ENCODE data around the gene NELL2.

Gene NELL2

GRCh38 chr12:44709166-44709565 is 166.9 kb downstream of the NELL2 start:
- DNase-seq (ENCODE audit: extremely low spot score), result no peak
- no peak for TF ChIP-seq BHLHE40 (IDR thresholded peaks at IDR 0.05; ENCODE audit: borderline replicate concordance)
- TF ChIP-seq ARNT (IDR thresholded peaks at IDR 0.05), result no peak
- TF ChIP-seq HDGF (IDR thresholded peaks at IDR 0.05; ENCODE audit: borderline replicate concordance), result no peak
- no peak for TF ChIP-seq FOXM1 (IDR thresholded peaks at IDR 0.05; ENCODE audit: borderline replicate concordance)
- TF ChIP-seq PKNOX1 (IDR thresholded peaks at IDR 0.05), result no peak
- CTCF ChIA-PET, result no interaction called here
- POLR2A ChIA-PET, result no interaction called here

- ChIA-PET POLR2A (no interaction called here), CTCF (no interaction called here)
- no peak for DNase-seq (ENCODE audit: extremely low spot score)
- TF ChIP-seq FOXM1 (IDR thresholded peaks at IDR 0.05; ENCODE audit: borderline replicate concordance) (no peak), PKNOX1 (IDR thresholded peaks at IDR 0.05) (no peak), ELF4 (IDR thresholded peaks at IDR 0.05) (no peak), ARNT (IDR thresholded peaks at IDR 0.05) (no peak), FOXK2 (IDR thresholded peaks at IDR 0.05) (no peak), L3MBTL2 (conservative IDR thresholded peaks at IDR 0.05) (no peak)
Measured at GRCh38 chr12:44708218-44708617, 167.9 kb downstream of the NELL2 start.

- CTCF ChIA-PET, result no interaction called here
- no peak for DNase-seq (ENCODE audit: extremely low spot score)
- POLR2A ChIA-PET, result no interaction called here
Measured at GRCh38 chr12:44703182-44703910, 172.8 kb downstream of the NELL2 start.

GRCh38 chr12:44697511-44697910 is 178.6 kb downstream of the NELL2 start:
- ChIA-PET CTCF (no interaction called here), POLR2A (no interaction called here)
- TF ChIP-seq CTBP1 (IDR thresholded peaks at IDR 0.05; ENCODE audit: borderline replicate concordance) (no peak), ARNT (IDR thresholded peaks at IDR 0.05) (no peak), BHLHE40 (IDR thresholded peaks at IDR 0.05; ENCODE audit: borderline replicate concordance) (no peak), TARDBP (IDR thresholded peaks at IDR 0.05) (no peak), SUZ12 (IDR thresholded peaks at IDR 0.05) (no peak), LEF1 (IDR thresholded peaks at IDR 0.05; ENCODE audit: borderline replicate concordance) (no peak), L3MBTL2 (conservative IDR thresholded peaks at IDR 0.05) (no peak), FOXM1 (IDR thresholded peaks at IDR 0.05; ENCODE audit: borderline replicate concordance) (no peak), PKNOX1 (IDR thresholded peaks at IDR 0.05) (no peak), ZNF384 (IDR thresholded peaks at IDR 0.05) (no peak), FOXK2 (IDR thresholded peaks at IDR 0.05) (no peak), NFRKB (IDR thresholded peaks at IDR 0.05) (no peak)
- DNase-seq (ENCODE audit: extremely low spot score), result no peak

More at GRCh38 chr12:44703182-44703910, 172.8 kb downstream of the NELL2 start:
- TF ChIP-seq FOXK2 (IDR thresholded peaks at IDR 0.05) (no peak), ELF4 (IDR thresholded peaks at IDR 0.05) (no peak), ARNT (IDR thresholded peaks at IDR 0.05) (no peak), SUZ12 (IDR thresholded peaks at IDR 0.05) (no peak), CTBP1 (IDR thresholded peaks at IDR 0.05; ENCODE audit: borderline replicate concordance) (no peak), PKNOX1 (IDR thresholded peaks at IDR 0.05) (no peak), FOXM1 (IDR thresholded peaks at IDR 0.05; ENCODE audit: borderline replicate concordance) (no peak), HDGF (IDR thresholded peaks at IDR 0.05; ENCODE audit: borderline replicate concordance) (no peak), L3MBTL2 (conservative IDR thresholded peaks at IDR 0.05) (no peak), BHLHE40 (IDR thresholded peaks at IDR 0.05; ENCODE audit: borderline replicate concordance) (no peak), NFRKB (IDR thresholded peaks at IDR 0.05) (no peak), SP1 (IDR thresholded peaks at IDR 0.05) (no peak), LEF1 (IDR thresholded peaks at IDR 0.05; ENCODE audit: borderline replicate concordance) (no peak), TARDBP (IDR thresholded peaks at IDR 0.05) (no peak), ZNF384 (IDR thresholded peaks at IDR 0.05) (no peak), FOXA1 (IDR thresholded peaks at IDR 0.05) (no peak)

- TF ChIP-seq L3MBTL2 (conservative IDR thresholded peaks at IDR 0.05) (no peak), SP1 (IDR thresholded peaks at IDR 0.05) (no peak), BHLHE40 (IDR thresholded peaks at IDR 0.05; ENCODE audit: borderline replicate concordance) (no peak), CTBP1 (IDR thresholded peaks at IDR 0.05; ENCODE audit: borderline replicate concordance) (no peak), FOXA1 (IDR thresholded peaks at IDR 0.05) (no peak), PKNOX1 (IDR thresholded peaks at IDR 0.05) (no peak), NFRKB (IDR thresholded peaks at IDR 0.05) (no peak), ELF4 (IDR thresholded peaks at IDR 0.05) (no peak), TARDBP (IDR thresholded peaks at IDR 0.05) (no peak), ARNT (IDR thresholded peaks at IDR 0.05) (no peak), HDGF (IDR thresholded peaks at IDR 0.05; ENCODE audit: borderline replicate concordance) (no peak), ZNF384 (IDR thresholded peaks at IDR 0.05) (no peak), LEF1 (IDR thresholded peaks at IDR 0.05; ENCODE audit: borderline replicate concordance) (no peak), FOXM1 (IDR thresholded peaks at IDR 0.05; ENCODE audit: borderline replicate concordance) (no peak), FOXK2 (IDR thresholded peaks at IDR 0.05) (no peak)
- POLR2A ChIA-PET, result no interaction called here
- CTCF ChIA-PET, result no interaction called here
- DNase-seq (ENCODE audit: extremely low spot score), result no peak
Measured at GRCh38 chr12:44696542-44696941, 179.6 kb downstream of the NELL2 start.

Data from HEK293T (cell line).